HG02642 (cell line): ENCODE data around the gene IQSEC3.

Experiments
- ATAC-seq: cut with Tn5 transposase; IDR thresholded peaks from one replicate; pipeline ENCODE4 v1.9.1; 2021; ENCODE audit warnings: mild to moderate bottlenecking; ENCODE audit not compliant: unreplicated experiment, poor library complexity

The IQSEC3 gene

GRCh38 chr12:108594-108993, 42.0 kb downstream of the IQSEC3 start:
- no peak for ATAC-seq

DNA sequence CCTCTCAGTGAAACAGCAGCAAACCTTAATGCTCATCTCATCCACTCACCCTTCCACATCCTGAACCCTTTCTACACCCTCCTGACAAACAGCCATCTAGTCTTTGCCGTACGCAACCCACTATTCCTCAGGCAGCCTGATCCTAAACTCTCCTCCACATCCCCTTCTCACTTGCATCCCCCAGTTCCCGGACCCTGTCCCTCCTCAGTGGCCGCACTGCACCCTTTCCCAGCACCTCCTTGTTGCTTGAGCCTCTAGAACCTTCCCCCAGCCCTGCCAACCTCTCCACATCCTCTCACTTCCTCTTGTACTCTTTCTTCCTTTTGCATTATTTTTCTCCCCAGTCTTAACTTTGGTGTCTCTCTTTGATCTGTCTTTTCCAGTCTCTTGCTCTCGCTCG, 42.9 kb downstream of the IQSEC3 start:
- no peak for ATAC-seq

DNA sequence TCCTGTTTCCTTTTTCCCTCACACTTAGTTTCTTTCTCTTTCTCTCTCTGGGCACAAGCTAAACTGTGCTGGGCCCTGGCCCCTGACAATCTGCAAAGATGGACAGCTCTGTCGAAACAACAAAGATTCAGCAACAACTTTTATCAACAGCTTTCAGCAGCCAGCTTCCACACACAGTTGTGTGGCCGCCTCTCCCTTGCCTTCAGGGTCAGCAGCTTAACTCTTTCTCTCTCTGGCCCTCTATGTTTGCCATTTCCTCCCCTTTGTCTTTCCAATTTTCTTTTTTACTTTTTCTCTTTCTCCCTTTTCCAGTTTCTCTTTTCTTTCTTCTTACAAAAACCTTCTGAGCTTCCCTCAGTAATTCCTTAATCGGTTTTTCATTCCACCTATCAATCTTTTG, 43.3 kb downstream of the IQSEC3 start:
- no peak for ATAC-seq

GRCh38 chr12:111699-112493, 45.3 kb downstream of the IQSEC3 start:
- no peak for ATAC-seq

GRCh38 chr12:113347-113746, 46.8 kb downstream of the IQSEC3 start:
- no peak for ATAC-seq

DNA sequence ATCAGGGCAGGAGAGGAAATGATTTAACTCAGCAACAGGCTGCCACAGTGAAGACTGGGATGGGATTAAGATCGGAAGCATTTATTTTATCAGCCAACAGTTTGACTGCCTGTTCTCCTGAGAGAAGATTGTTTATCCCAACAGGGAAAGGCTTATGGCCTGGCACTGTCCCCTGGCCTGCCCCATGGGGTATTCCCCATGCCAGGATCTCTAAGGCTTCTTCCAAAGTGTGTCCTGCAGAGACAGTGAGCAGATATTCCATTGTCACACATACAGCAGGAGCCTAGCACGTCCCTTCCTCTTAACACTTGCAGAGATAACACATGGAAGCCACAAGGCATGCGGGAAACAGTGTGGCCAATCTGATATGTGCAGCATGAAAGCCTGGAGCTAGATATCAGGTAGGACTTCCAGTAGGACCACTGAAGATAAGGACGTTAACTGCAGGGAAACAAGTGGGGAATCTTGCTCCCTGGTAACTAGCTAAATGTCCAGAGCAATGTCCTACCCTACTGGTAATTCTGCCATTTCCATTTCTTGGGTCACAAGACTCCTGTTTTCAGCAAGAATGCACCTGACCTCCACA, 48.2 kb downstream of the IQSEC3 start:
- no peak for ATAC-seq

DNA sequence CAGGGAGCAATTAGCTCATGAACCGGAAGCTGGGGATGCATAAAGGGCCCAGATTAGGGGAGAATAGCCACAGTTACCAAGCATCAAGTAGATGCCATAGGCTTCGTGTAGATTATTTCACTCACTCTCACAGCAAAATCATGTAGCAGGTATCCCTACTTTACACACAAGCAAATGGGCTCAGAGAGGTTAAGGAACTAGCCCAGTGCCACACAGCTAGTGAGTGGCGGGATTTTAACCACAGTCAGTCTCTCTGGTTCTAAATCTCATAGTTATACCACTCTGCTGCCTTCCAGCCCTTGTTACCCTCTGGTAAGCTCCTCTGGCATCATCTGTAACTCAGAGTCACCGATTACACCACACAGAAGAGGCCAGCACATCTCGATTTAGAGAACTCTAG, 49.0 kb downstream of the IQSEC3 start:
- no peak for ATAC-seq

- no peak for ATAC-seq
Measured at GRCh38 chr12:115960-116915, 49.7 kb downstream of the IQSEC3 start.

DNA sequence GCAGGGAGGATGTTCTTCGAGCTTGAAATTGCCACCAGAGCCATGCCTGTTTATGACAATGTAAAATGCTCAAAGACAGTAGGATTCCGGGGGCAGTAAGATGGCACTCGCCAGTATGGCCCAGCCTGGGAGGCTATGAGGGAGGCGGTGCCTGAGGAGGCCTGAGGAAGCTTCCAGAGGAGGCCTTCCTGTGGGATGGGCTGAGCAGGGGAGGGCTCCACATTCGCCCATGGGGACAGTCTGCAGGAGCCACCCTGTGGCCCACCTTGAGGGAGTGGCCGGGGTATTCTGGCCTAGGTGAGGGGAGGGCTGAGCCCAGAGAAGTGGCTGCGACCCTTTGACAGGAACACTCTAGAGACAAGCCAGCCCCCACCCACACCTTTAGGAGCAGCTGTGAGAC, 50.7 kb downstream of the IQSEC3 start:
- ATAC-seq, result no peak

DNA sequence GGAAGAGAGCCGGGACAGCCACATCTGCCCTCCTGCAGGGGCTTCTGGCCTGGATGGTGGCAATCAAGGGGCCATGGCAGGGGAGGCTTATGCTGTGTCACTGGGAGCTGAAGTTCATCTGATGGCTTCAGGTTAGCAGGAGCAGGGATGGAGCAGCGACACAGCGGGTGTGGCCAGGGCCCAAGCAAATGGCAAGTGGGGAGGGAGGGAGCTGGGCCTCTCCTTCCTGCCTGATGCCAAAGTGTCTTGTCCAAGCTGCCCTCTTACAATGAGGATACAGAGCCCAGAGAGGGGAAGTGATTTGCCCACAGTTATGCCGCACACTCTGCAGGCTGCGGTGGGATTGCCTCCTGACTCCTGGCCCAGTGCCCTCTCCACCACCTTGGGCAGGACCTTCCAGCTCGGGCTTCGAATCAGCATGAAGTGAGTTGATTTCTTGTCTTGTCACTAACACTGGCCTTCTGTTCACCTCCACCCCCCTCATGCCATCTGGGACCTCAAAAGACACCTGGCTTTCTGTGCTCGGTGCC, 51.3 kb downstream of the IQSEC3 start:
- no peak for ATAC-seq

DNA sequence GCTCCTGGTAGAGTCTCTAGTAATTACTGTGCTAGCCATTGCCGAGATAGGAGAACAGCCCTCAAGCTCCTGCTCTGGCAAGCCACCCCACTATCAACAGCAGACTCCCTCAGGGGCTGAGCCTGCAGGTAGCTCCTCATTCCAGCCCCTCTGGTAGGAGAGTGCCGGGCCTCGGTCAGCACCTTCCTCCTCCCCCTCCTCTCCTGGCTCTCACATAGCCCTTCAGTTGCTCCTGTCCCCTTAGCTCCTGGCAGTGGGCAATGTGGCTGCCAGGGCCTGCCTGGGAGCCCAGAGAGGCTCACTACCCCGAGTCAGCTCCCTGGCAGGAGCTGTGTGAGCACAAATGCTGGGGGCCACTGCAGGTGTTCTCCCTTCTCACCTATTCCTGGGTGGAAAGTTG, 52.0 kb downstream of the IQSEC3 start:
- no peak for ATAC-seq

GRCh38 chr12:120951-121350, 54.4 kb downstream of the IQSEC3 start:
- ATAC-seq, result no peak

GRCh38 chr12:121647-122046, 55.1 kb downstream of the IQSEC3 start:
- no peak for ATAC-seq

DNA sequence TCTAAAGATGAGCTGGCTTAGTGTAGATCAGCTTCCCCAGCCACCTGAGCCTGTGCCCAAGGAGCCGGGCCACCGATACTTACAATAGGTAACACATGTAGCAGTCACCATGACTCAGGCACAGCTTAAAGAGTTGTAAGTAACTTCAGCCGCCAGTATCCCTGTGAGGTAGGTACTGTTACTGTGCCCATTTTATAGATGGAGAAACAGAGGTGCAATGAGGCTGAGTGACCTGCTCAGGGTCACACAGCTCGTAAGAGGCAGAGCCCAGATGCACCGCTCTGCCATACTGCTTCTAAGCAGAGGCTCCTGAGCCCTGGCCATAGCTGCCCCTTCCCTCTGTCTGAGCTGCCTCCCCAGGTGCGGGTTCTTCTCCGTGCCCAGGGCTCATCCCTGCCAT, 58.5 kb downstream of the IQSEC3 start:
- no peak for ATAC-seq

DNA sequence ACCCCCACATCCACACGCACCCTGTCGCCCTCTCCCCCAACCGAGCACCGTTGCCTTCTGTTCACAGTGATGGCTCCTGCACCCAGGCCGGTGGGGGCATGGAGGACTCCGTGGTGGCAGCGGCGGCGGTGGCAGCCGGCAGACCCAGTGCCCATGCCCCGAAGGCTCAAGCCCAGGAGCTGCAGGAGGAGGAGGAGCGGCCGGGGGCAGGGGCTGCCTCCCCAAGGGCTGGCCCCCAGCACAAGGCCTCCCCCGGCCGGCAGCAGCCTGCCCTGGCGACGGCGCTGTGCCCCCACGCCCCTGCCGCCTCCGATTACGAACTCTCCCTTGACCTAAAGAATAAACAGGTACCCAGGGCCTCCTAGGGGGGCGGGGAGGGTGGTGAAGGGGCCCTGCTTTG, 59.0 kb downstream of the IQSEC3 start:
- ATAC-seq, result no peak

- no peak for ATAC-seq
Measured at GRCh38 chr12:128079-128478, 61.5 kb downstream of the IQSEC3 start.

DNA sequence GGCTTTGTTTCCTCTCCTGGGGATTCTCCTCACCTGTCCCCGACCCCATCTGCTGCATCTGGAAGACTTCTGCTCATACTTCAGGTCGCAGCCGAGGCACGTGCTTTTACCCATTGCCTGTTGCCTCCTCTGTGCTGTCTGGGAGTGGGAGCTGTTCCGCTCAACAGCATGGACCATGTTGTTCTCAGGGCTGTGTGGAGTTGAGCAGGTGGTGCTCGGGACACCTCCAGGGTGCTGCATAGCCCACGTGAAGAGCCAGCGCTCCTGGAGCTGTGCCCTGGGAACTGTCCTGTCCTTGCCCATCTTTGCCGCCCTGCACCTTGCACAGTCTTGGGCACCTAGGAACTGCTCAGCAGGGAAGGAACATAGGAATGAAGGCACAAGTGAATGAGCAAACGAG, 62.4 kb downstream of the IQSEC3 start:
- no peak for ATAC-seq

DNA sequence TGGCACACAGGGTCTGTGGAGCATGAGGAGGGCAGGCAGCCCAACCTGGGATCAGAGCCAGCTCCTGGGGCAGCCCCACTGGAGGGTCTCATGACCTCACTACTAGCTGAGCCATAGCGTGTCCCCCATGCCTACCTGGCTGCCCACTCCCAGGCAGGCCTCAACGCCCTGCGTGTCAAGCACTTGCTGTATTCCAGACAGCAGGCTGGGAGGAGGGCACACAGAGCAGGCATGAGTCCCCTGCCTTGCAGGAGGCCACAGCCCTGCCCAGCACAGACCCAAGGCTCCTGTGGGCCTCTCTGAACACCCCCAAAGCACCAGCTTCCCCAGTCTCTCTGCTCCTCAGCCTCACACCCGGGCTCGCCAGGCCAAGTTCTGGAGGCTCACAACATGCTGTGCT, 64.0 kb downstream of the IQSEC3 start:
- ATAC-seq, result no peak

- no peak for ATAC-seq
Measured at GRCh38 chr12:131008-131407, 64.4 kb downstream of the IQSEC3 start.

GRCh38 chr12:131732-132495, 65.3 kb downstream of the IQSEC3 start:
- no peak for ATAC-seq
